Measurements from ENCODE around the gene HAPSTR1. TPM values are rescaled to one million over a fixed set of nuclear protein-coding genes. Genes with fewer than 3 reads are reported as not detected.
"Not testable (repeated sequence)": the region's sequence is repeated elsewhere in the genome, so short reads cannot be mapped to it uniquely, and the experiment has no call there.

Gene HAPSTR1
- total RNA-seq, 4 donors from 2014 or later: 39.1 to 53.1 (median 47.1) TPM

- intact Hi-C loops (cut with DNase I; ENCODE audit: low total_unique reads): no loop called here
- TF ChIP-seq POLR2A (IDR thresholded peaks at IDR 0.05) (no peak), CTCF (IDR thresholded peaks at IDR 0.05) (no peak)
- no peak overlapping the region for H3K4me3 ChIP-seq (ENCODE audit: low read depth, poor library complexity, severe bottlenecking)
- no peak for DNase-seq (ENCODE audit: low spot score in 2 of 2)
- 88 to 91% methylated on average over 5 of the region's 5 CpGs for WGBS, 2 donors
Measured at GRCh38 chr16:9075299-9076071, 16.0 kb upstream of the HAPSTR1 start.

- no peak overlapping the region for H3K4me3 ChIP-seq (ENCODE audit: low read depth, poor library complexity, severe bottlenecking)
- 66 to 68% methylated on average over 11 of the region's 11 CpGs for WGBS, 2 donors
- no peak for DNase-seq (ENCODE audit: low spot score in 2 of 2)
- no peak for TF ChIP-seq CTCF (IDR thresholded peaks at IDR 0.05)
- no peak for TF ChIP-seq POLR2A (IDR thresholded peaks at IDR 0.05)
- intact Hi-C loops (cut with DNase I; ENCODE audit: low total_unique reads): no loop called here
Measured at GRCh38 chr16:9077091-9077809, 14.2 kb upstream of the HAPSTR1 start.

- intact Hi-C loops (cut with DNase I; ENCODE audit: low total_unique reads); H3K4me3 ChIP-seq (ENCODE audit: low read depth, poor library complexity, severe bottlenecking): not testable (repeated sequence)
- DNase-seq (ENCODE audit: low spot score in 2 of 2): peak in 1 of 2 donors; percentile 38
- WGBS, 2 donors: 54 to 55% methylated on average over 8 of the region's 8 CpGs
Measured at GRCh38 chr16:9078467-9079429, 12.7 kb upstream of the HAPSTR1 start.

GRCh38 chr16:9079430-9079812 is 12.0 kb upstream of the HAPSTR1 start:
- TF ChIP-seq POLR2A (IDR thresholded peaks at IDR 0.05) (no peak), CTCF (IDR thresholded peaks at IDR 0.05) (no peak)
- no peak overlapping the region for H3K4me3 ChIP-seq (ENCODE audit: low read depth, poor library complexity, severe bottlenecking)
- intact Hi-C loops (cut with DNase I; ENCODE audit: low total_unique reads): no loop called here
- DNase-seq (ENCODE audit: low spot score in 2 of 2): no peak
- 91 to 95% methylated on average over 4 of the region's 4 CpGs for WGBS, 2 donors

GRCh38 chr16:9081158-9081557 is 10.3 kb upstream of the HAPSTR1 start:
- H3K4me3 ChIP-seq (ENCODE audit: low read depth, poor library complexity, severe bottlenecking): no peak overlapping the region
- intact Hi-C loops (cut with DNase I; ENCODE audit: low total_unique reads): no loop called here
- TF ChIP-seq POLR2A (IDR thresholded peaks at IDR 0.05) (no peak), CTCF (IDR thresholded peaks at IDR 0.05) (no peak)
- no peak for DNase-seq (ENCODE audit: low spot score in 2 of 2)
- WGBS, 2 donors: 57 to 82% methylated on average over 1 of the region's 1 CpG
